Activated naive CD4-positive, alpha-beta T cell (primary cell): ENCODE data around the gene TCEANC.
"Not testable (repeated sequence)": the region's sequence is repeated elsewhere in the genome, so short reads cannot be mapped to it uniquely, and the experiment has no call there.

ENCODE experiments used
- DNase-seq, 4 experiments: peaks; one replicate each; lab custom pipeline; 2025; lab: John Stamatoyannopoulos, UW

Gene TCEANC, protein sequence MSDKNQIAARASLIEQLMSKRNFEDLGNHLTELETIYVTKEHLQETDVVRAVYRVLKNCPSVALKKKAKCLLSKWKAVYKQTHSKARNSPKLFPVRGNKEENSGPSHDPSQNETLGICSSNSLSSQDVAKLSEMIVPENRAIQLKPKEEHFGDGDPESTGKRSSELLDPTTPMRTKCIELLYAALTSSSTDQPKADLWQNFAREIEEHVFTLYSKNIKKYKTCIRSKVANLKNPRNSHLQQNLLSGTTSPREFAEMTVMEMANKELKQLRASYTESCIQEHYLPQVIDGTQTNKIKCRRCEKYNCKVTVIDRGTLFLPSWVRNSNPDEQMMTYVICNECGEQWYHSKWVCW

DNA sequence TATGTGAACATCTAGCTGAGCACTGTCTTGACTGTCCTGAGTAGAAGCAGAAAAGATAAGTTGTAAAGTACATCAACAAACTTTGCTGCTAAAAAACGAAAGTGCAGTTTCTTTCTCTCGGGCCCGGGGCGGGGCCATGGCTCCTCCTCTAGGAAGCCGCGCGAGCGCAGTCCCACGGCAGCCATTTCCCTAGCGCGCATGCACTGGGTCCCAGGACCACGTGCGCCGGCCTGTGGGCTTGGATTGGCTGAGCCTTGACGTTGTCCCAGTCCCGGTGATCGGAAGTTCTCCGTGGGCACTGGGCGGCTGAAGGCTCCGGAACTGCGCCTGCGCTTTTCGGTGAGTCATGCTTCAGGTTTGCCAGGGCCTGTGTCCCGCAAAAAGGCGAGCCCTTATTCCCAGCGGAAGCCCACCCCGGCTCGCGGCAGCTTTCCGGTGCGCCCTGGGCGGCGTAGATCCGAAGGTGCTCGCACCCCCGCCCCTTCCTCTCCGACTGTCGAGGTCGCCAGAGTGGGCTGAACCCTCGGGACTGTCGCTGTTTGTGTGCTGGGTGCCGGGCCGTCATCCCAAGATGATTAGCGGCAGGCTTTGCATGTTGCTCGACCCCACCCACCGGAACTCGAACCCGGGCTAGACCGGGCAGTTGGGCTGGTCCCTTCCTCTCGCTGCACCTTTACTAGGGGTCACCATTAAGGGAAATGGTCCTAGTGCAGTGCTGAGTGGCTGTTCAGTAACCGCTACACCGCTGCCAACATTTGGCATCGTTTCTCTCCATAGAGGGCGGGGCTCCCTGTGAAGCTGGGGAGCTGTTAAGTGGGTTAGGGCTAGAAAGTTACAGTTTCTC lies at the start of gene TCEANC:
Gene TCEANC (plus strand): TSS at position 292 of the 844 bp plus-strand sequence. CDS start 9,368 bp downstream, outside the sequence.
- peak; percentile 73 to 95 (median 85) for DNase-seq

DNA sequence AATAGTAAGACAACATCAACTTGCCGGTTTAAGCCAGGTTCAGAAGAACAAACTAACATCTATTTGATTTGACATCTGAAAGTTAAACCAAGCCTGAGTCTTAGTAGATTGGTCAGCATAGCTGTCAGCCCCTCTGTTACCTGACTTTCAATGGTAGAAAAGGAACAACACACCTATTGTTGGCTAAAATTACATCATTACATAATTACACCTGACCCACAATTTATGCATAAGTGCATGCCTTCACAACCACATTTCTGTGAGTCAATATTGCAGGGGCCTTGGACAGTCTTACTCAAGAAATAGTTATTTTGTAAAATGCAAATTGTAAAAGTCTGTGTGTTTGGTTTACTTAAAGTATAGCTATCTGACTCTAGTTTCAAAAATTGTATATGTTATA lies 47.3 kb upstream of the TCEANC start:
- DNase-seq, result no peak

DNA sequence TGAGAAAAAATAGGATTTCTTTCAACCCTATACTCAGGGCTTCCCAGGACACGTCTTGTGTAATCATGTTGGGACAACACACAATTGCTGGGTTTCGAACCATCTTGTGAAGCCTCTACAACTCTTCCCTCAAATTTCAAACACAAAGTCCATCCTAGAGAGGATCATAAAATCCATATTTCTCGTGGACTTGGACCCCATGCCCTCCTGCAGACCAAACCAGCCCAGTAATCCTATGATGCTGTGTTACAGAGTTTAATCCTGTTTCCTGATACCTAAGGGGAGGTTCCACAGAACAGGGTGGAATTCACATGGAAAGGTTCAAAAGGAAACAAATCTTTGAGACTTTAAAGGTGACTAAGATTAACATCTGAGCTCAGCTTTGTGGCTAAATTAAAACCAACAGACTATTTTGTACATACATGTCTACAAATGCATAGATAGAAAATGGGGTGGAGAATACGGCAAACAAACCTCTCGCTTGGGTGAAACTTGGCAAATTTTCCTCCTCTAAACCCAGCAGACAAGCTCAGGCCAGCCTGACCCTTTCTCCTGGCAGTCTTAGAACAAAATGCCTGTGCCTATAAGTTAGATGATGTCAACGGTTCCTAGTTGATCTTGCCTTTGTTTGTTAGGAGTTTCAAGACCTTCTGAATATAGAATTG lies 45.5 kb upstream of the TCEANC start:
- no peak for DNase-seq

DNA sequence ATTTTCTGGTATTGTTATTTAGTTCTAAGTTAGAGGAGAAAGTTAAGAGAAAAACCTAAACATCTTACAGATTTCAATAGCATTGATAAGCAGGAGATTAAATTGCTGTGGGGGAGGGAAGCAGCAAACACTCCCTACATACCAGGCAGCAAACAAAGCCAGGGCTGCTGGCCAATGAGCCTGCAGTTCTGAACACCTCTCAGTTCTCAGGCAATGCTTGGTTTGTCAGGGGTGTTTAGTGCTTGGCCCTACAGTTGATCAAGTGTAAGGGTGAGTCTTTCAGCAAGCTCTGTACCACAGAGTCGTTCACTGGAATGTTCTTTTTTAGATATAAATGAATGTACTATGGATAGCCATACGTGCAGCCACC lies 45.0 kb upstream of the TCEANC start:
- DNase-seq, result no peak

DNA sequence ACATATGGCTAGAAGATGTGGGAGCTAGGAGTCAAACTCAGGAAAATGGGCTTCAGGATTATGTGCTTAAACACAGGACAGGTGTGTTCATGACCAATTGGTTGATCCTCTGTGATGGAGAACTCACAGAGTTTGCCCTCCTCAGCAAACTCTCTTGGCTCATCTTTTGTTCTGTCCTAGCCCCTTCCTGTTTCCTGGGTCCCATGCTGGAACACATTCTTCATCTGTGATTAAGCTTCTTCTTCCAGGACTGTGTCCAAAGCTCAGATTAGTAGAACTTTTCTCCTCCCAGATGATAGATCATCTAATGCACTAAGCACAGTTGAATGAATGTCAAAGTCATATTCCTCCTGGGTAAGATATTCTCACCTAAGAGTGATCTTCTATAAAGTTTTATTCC lies 38.8 kb upstream of the TCEANC start:
- DNase-seq, result no peak

DNA sequence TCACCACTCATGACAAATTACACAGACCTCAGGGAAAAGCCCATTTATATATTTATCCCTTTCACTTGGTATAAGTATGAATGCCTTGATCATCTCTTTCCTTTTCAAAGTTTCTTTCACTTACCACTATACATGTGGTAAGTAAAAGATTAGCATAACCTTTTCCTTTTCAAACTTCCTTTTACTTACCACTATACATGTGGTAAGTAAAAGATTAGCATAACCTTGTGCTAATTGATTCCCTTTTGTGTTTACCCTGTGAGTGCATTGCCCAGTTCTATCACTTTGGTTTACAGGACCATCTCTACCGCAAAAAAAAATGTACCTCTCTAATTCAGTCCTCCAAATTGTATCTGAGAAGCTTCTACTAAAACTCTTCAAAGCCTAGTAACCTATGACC lies 32.7 kb upstream of the TCEANC start:
- DNase-seq, result no peak

DNA sequence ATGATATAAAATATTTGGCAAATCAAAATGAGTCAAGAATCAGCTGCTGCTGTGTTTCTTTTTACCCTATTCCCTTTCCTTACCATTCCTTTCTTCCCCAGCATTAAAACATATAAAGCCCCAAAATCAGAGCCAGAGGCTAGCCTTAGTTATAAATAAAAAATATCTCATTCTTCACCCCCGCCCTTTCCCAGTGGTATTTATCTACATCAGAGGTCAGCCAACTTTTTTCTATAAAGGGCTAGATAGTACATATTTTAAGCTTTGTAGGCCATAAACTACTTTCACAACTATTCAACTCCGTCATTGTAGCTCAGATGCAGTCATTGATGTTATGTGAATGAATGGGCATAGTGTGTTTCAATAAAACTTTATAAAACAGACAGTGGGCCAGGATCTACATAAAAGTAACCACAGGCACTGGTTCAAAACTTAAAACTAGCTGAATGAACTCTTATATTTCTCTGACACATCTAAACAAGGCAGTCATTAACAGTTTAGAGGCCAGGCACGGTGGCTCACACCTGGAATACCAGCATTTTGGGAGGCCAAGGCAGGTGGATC lies 30.5 kb upstream of the TCEANC start:
- no peak for DNase-seq

DNA sequence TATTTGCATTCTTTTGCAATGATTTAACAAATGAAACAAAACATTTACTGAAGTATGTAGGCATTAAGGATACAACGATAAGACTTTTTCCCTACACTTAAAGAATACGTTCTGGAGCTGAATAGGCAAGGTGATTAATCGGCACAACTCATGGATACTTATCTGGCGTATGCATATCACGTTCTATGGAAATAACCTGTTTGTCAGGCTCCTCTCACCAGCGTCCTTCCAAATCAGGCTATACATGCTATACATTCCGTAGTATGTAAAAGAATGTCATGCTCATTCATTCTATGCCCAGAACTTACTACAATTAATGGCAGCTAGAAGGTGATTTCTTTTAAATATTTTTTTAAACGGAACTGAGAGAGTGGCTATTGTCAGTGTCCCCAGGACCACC lies 25.6 kb upstream of the TCEANC start:
- no peak for DNase-seq

DNA sequence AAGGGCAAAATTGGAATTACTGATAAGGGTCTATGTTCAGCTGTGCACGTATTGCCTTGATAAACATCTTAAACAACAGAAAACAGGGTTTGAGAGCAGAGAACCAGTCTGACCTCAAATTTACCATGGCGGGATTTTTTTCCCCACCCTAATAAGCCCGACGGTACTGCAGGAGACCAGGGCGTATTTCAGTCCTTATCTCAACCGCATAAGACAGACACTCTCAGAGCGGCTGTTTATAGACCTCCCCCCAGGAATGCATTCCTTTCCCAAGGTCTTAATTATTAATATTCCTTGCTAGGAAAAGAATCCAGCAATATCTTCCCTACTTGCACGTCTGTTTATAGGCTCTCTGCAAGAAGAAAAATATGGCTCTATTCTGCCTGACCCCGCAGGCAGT lies 15.7 kb upstream of the TCEANC start:
- DNase-seq, result not testable (repeated sequence)

DNA sequence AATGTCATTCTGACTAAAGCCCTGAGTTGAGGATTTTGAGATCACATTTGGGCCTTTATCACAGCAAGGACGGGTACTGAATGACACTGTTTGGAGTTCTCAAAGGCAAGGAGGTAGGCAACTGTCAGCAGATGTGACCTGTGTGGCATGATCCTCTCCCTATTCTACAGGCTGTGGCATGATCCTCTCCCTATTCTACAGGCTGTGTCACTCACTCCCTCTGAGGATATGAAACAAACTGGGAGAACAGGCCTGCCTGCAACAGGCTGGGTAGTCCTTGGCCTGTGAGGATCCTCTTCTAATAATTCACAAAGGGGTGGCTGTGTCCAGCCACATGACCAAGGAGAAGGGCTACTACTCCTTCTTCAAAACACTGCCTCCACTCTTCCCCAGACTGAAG lies 14.9 kb upstream of the TCEANC start:
- DNase-seq, result no peak

DNA sequence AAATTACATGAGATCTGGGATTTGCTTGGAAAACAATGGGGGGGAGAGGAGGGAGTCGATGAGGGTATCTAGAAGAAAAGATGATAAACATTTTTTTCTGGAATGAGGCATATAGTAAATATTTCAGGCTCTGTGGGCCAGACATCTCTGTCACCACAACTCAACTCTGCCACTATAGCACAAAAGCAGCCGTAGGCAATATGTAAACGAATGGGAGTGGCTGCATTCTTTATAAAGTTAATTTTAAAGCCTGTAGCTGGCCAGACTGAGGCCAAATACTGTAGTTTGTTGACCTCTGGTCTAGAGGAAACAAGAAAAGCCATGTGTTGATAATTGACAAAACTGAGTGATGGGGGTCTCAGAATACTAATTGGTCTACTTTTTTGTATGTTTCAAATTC lies 14.1 kb upstream of the TCEANC start:
- DNase-seq, result no peak

DNA sequence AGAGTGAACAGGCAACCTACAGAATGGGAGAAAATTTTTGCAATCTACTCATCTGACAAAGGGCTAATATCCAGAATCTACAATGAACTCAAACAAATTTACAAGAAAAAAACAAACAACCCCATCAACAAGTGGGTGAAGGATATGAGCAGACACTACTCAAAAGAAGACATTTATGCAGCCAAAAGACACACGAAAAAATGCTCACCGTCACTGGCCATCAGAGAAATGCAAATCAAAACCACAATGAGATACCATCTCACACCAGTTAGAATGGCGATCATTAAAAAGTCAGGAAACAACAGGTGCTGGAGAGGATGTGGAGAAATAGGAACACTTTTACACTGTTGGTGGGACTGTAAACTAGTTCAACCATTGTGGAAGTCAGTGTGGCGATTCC lies 11.3 kb upstream of the TCEANC start:
- DNase-seq, result not testable (repeated sequence)

DNA sequence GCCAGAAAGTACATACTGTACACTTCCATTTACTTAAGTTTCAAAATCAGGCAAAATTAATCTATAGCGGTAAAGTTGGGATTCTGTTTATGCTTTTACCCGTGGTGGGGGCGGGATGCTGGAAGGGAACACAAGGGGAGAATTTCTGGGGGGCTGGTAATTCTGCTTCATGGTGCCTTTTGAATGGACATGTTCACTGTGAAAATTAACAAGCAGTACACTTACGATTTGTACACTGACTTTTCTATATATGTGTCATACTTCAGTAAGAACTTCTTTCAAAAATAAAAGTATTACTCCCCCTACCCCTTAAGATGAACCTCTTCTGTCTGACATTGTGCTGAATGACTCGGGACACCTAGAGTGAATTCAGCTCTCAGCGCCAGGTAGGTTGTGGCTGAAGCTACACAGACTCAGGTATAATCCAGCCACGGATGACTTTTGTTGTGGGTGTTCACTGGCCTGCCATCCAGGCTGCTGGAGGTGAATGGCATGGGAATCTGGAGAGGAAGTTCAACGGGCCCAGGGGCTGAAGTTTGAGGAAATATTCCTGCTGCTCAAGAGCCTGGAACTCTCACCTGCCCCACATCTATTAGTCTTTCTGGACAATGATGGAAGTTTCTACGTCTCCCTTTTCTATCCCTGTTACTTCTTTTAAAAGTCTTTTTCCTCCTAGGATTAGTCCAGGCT lies 7.3 kb upstream of the TCEANC start:
- no peak for DNase-seq

DNA sequence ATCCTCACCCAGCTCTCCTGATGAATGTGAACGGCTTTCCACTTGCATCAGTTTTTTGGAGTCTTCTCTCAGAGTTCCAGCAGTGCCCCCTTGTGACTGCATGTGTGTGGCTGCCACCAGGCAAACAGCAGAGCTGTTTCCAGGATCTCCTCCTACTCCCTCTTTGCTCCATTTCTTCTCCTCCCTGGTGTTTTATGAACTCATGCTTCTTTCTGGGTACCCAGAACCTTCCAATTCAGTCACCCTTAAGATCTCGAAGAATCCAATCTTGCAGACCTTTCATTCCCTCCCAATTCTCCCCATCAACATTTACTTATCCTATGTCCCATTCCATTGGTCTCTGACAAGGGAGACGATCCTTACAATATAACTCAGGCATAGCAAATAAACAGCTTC lies 6.8 kb upstream of the TCEANC start:
- peak in 1 of 4 experiments; percentile 19 for DNase-seq

DNA sequence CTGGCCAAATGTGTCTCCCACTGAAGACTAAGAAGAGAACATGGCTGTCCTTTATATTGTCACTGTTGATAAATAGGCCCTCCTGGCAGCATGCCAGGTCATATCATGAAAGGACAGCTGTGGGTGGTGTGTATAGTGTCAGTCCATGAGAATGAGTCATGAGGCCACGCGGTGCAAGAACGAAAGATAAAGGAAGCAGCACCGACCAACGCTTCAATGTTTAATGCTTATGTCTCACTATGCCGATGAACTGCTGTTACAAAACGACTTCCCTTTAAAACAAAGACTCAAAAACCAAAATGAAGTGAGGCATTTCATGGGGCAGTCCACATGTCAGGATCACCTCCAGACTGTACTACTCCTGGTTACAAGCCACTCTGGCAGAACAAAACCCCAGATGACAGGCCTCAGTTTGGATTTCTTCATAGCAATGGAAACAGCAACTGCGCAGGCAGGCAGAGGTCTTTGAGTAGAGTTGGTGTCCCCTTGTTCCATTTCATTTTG lies 5.2 kb upstream of the TCEANC start:
- no peak for DNase-seq

DNA sequence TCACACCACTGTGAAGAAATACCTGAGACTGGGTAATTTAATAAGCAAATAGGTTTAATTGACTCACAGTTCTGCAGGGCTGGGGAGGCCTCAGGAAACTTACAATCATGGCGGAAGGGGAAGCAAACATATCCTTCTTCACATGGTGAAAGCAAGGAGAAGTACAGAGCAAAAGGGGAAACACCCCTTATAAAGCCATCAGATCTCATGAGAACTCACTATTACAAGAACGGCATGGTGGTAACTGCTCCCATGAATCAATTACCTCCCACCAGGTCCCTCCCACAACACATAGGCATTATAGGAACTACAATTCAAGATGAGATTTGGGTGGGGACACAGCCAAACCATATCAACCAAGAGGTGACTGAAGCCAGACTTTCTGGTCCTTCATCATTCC lies 4.6 kb upstream of the TCEANC start:
- not testable (repeated sequence) for DNase-seq

DNA sequence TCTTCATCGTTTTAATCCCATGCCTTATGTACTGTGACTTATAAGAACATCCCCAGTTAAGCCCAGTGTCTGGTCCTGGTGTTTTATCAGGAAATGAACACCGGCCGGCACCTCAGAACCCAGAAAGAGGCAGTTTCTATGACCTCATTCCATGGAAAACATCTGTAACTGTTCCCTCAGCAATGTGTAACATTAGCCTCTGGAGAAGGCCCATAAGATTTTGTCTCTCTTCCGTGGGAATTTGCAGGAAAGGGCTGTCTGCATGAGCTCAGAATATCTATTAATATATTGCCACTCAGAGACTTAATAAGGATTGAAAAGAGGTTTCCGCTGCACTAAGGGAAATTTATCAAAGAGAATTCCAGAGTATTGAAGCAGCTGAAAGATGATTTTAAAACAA lies 3.1 kb upstream of the TCEANC start:
- DNase-seq, result no peak

DNA sequence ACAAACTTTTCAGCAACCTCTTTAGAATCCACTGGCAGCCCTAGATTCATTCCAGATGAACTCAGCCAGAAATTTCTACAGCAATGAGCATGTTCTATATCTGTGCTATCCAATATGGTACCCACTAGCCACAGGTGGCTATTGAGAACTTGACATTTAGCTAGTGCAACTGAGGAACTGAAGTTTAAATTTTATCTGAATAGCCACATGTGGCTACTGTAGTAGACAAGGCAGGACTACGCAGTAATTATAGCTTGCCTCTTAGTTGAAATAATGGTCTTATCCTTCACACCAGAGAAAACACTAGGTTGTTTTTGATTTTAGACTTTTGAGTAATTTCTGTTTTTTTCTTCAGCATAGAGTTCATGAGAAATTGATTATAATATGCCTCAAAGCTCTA lies 2.6 kb upstream of the TCEANC start:
- no peak for DNase-seq

DNA sequence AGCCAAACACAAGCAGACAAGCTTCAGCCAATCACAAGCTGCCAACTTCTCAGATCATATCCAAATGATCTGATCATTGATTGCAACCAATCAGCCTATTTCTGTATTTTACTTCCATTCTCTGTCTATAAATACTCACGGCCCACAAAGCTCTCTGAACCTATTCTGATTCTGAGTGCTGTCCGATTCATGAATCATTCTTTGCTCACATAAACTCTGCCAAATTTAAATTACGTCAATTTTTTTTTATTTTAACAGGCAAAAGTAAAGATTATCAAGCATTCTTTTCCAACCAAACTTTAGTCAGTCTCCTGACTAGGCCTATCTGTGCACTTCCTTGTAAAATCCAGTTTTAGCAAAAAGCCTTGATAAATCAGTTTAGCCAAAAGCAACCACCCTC lies 1.8 kb upstream of the TCEANC start:
- DNase-seq, result no peak

DNA sequence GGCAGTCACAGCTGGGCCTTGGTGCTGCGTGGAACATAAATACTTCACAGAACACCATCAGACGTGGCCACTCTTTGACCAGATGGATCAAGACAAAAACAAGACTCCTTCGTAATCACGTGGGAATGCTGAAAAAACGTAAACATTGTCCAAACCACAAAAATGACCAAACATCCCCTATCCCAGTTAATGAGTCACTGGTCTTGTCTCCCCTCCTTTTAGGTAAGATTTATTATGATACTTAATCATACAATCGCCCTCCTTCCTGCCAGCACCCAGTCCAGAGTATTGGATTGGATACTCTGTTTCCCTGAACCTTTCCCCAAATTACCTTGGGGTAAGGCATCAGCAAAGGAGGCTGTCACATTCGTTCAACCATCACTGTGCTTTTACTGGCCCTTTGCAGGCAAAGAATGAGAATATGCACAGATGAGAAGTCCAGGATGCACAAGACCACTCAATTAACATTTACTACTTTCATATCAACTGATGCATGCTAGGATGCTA lies 601 bp upstream of the TCEANC start:
- no peak for DNase-seq

DNA sequence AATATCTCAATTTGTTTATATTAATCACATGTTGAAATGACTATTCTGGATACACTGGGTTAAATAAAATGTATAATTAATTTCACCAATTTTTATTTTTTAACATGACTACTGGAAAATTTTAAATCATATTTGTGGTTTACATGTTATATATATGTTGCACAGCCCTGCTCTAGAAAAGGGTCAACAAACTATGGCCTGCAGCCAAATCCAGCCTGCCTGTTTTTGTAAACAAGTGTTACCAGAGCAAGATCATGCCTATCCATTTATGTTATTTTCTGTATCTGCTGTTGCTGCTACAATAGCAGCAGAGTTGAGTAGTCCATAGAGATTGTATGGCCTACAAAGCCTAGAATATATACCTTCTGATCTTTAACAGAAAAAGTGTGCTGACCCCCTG lies 1.2 kb downstream of the TCEANC start:
- DNase-seq, result no peak

DNA sequence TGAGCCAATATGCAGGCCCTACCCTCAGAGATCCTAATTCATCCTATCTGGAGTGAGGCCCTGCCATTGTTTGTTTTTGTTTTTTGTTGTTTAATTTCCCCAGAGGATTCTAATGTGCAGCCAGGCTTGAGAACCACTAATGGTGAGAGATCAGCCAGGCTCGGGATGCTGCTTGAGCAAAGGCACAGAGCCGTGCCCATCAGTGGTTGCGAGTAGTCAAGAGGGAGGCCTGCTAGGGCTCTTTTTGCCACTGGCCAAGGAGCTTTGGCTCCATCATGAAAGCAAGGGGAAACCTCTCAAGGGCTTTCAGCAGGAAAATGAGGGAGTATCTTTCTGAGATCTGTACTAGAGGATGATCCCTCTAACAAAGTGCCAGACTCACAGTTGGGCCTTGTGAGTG lies 2.7 kb downstream of the TCEANC start:
- DNase-seq, result no peak
